ENCODE data around the gene SGPP1. TPM values are rescaled to one million over a fixed set of nuclear protein-coding genes. Genes with fewer than 3 reads are reported as not detected.

Gene SGPP1
- total and polyA plus RNA-seq, 10 of the 15 experiments (the other 5 are each of a cell fraction or from before 2014, with no cell fraction given) = 3.5 to 37.7 (median 25.5) TPM

- POLR2A ChIA-PET = interaction anchor here (0.5 to 6.6 kb wide), 10 partner anchors 11 to 781 kb away, joined by 3 to 81 read pairs (median 5); partner anchors contain the start of gene WDR89
- intact Hi-C loops (cut with micrococcal nuclease; ENCODE audit: unreplicated experiment) = loop anchor here (2.0 to 10.0 kb wide), 3 partner anchors 86 to 339 kb away; partner anchors contain the start of gene WDR89
- TSS peak; percentile 73 for BruUV-seq (replicated peaks)
- Histone ChIP-seq H3K79me2 (ENCODE audit: control insufficient read depth, insufficient read depth, low read length) (peaks cover 55% of the 10 kb centered on the region), H4K20me1 (ENCODE audit: control insufficient read depth, insufficient read depth) (no peaks in the 10 kb centered on the region), H3K4me1 (ENCODE audit: control insufficient read depth, insufficient read depth, low read length) (peaks cover 3% of the 10 kb centered on the region; the same call in 1 of the 2 replicates), H3K27me3 (replicated peaks in 1 of 2; ENCODE audit: control insufficient read depth in 2 of 2, insufficient read depth in 2 of 2, low read length in 1 of 2) (no peaks in the 10 kb centered on the region), H3K27ac (ENCODE audit: control insufficient read depth, insufficient read depth) (peak overlapping the region; percentile 60), H3K36me3 (ENCODE audit: control insufficient read depth in 2 of 2, insufficient read depth in 2 of 2, low read length in 1 of 2) (no peaks in the 10 kb centered on the region), H3K9ac (ENCODE audit: control insufficient read depth, insufficient read depth, low read length) (peak overlapping the region; percentile 87), H3K4me3 (peak overlapping the region; percentile 91), H3K9me3 (replicated peaks; ENCODE audit: control insufficient read depth, insufficient read depth, low read length) (no peaks in the 10 kb centered on the region; the same call in 2 of the 3 replicates), H3K4me2 (ENCODE audit: control insufficient read depth, insufficient read depth) (peak overlapping the region; percentile 82), H2AFZ (ENCODE audit: control insufficient read depth, low read depth, low read length) (peak overlapping the region; percentile 58)
- RAD21 ChIA-PET (ENCODE audit: unreplicated experiment) = interaction anchor here (0.6 to 8.1 kb wide), 18 partner anchors 11 to 337 kb away, joined by 3 to 89 read pairs (median 7); partner anchors contain the start of genes PPP2R5E and WDR89
- FAIRE-seq (no peak), ATAC-seq (no peak), DNase-seq (ENCODE audit: low read depth, low spot score) (no peak)
- TF ChIP-seq, protein P1, sequence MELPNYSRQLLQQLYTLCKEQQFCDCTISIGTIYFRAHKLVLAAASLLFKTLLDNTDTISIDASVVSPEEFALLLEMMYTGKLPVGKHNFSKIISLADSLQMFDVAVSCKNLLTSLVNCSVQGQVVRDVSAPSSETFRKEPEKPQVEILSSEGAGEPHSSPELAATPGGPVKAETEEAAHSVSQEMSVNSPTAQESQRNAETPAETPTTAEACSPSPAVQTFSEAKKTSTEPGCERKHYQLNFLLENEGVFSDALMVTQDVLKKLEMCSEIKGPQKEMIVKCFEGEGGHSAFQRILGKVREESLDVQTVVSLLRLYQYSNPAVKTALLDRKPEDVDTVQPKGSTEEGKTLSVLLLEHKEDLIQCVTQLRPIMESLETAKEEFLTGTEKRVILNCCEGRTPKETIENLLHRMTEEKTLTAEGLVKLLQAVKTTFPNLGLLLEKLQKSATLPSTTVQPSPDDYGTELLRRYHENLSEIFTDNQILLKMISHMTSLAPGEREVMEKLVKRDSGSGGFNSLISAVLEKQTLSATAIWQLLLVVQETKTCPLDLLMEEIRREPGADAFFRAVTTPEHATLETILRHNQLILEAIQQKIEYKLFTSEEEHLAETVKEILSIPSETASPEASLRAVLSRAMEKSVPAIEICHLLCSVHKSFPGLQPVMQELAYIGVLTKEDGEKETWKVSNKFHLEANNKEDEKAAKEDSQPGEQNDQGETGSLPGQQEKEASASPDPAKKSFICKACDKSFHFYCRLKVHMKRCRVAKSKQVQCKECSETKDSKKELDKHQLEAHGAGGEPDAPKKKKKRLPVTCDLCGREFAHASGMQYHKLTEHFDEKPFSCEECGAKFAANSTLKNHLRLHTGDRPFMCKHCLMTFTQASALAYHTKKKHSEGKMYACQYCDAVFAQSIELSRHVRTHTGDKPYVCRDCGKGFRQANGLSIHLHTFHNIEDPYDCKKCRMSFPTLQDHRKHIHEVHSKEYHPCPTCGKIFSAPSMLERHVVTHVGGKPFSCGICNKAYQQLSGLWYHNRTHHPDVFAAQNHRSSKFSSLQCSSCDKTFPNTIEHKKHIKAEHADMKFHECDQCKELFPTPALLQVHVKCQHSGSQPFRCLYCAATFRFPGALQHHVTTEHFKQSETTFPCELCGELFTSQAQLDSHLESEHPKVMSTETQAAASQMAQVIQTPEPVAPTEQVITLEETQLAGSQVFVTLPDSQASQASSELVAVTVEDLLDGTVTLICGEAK (IDR thresholded peaks at IDR 0.05; ENCODE audit: borderline replicate concordance) = peak; percentile 84
- no peak for TF ChIP-seq CBX5 (IDR thresholded peaks at IDR 0.05; ENCODE audit: low read depth)
- CTCF ChIA-PET = interaction anchor here (1.0 to 6.9 kb wide), 15 partner anchors 9 to 182 kb away, joined by 3 to 76 read pairs (median 7); partner anchors contain the start of genes SYNE2 and WDR89
- in situ Hi-C loops (cut with MboI) = no loop called here
- under 1% methylated on average over 5 of the region's 5 CpGs for WGBS (ENCODE audit: insufficient coverage, insufficient replicate concordance, low lambda C conversion rate, missing lambda C conversion rate)
- SMC1A ChIA-PET (ENCODE audit: uncharacterized antibody, unreplicated experiment) = interaction anchor here (0.7 to 8.1 kb wide), 25 partner anchors 8 to 273 kb away, joined by 3 to 99 read pairs (median 7); partner anchors contain the start of gene WDR89
Measured at GRCh38 chr14:63726499-63726898, 1.4 kb downstream of the SGPP1 start.
